ENCODE measurements around the gene AP5M1.
"Not testable (repeated sequence)": the region's sequence is repeated elsewhere in the genome, so short reads cannot be mapped to it uniquely, and the experiment has no call there.

- TF ChIP-seq CTCF (IDR thresholded peaks at IDR 0.05; ENCODE audit: poor library complexity); EZH2 (IDR thresholded peaks at IDR 0.05; ENCODE audit: borderline replicate concordance): not testable (repeated sequence)
Observed at GRCh38 chr14:57333726-57334125, 65.0 kb downstream of the AP5M1 start.
